SK-N-SH (cell line): ENCODE results near the gene BTLA.

Source experiments
- CHD2 ChIP-seq: fragments of 150-350 bp; IDR thresholded peaks from 2 replicates; pipeline ENCODE4 v1.6.1; 2018; ENCODE audit warnings: low read length; ENCODE audit not compliant: partially characterized antibody
- ELF1 ChIP-seq: IDR thresholded peaks from 2 replicates; pipeline ENCODE4 v1.4.0; 2012
- JUND ChIP-seq: IDR thresholded peaks from 2 replicates; pipeline ENCODE4 v1.4.0; 2012
- RCOR1 ChIP-seq: fragments of 150-350 bp; IDR thresholded peaks from 2 replicates; pipeline ENCODE4 v1.6.1; 2017; ENCODE audit warnings: antibody characterized with exemption, low read length
- RFX5 ChIP-seq: IDR thresholded peaks from 2 replicates; pipeline ENCODE4 v1.6.1; 2012; ENCODE audit warnings: mild to moderate bottlenecking, improper control_type of control experiment, low read length
- RXRA ChIP-seq: IDR thresholded peaks from 2 replicates; pipeline ENCODE4 v1.4.0; 2012; ENCODE audit warnings: low read depth, mild to moderate bottlenecking, borderline replicate concordance
- TAF1 ChIP-seq: IDR thresholded peaks from 2 replicates; pipeline ENCODE4 v1.6.1; 2012; ENCODE audit warnings: low read depth, mild to moderate bottlenecking, low read length, moderate library complexity, borderline replicate concordance
- TEAD4 ChIP-seq: IDR thresholded peaks from 2 replicates; pipeline ENCODE4 v1.4.0; 2012; ENCODE audit warnings: mild to moderate bottlenecking, borderline replicate concordance; ENCODE audit not compliant: insufficient read depth
- YY1 ChIP-seq: IDR thresholded peaks from 2 replicates; pipeline ENCODE4 v1.4.0; 2012; ENCODE audit warnings: low read depth, mild to moderate bottlenecking
- TF ChIP-seq, protein P1 (sequence below): fragments of 200-600 bp; sonication (generic); IDR thresholded peaks from 2 replicates; pipeline ENCODE4 v1.6.1; 2017; ENCODE audit warnings: antibody characterized with exemption, mild to moderate bottlenecking, moderate library complexity
- TF ChIP-seq, protein P2 (sequence below): IDR thresholded peaks from 2 replicates; pipeline ENCODE4 v1.6.1; 2012; ENCODE audit warnings: mild to moderate bottlenecking, low read depth, low read length, moderate library complexity
- TF ChIP-seq, protein P3 (sequence below): IDR thresholded peaks from 2 replicates; pipeline ENCODE4 v1.4.0; 2012; ENCODE audit warnings: low read depth, borderline replicate concordance

DNA sequence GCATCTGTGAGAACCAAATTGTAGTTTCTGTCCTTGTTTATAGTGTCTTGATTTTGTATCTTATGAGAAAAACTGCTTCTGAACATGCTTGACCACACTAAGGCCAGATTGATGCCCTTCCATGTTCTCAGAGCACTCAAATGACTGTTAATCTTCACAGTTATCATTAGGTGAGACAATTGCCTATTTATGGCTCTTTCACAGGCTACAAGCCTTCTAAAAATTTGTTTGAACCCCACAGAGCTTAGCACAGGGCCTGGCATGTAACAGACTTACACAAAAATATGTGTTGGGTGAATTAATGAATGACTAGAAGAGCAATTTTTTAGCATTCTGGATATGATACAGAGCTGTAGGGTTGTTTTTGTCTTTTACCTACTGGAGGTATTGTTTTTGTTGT lies 43.1 kb downstream of the BTLA start:
- TF ChIP-seq, protein P1, sequence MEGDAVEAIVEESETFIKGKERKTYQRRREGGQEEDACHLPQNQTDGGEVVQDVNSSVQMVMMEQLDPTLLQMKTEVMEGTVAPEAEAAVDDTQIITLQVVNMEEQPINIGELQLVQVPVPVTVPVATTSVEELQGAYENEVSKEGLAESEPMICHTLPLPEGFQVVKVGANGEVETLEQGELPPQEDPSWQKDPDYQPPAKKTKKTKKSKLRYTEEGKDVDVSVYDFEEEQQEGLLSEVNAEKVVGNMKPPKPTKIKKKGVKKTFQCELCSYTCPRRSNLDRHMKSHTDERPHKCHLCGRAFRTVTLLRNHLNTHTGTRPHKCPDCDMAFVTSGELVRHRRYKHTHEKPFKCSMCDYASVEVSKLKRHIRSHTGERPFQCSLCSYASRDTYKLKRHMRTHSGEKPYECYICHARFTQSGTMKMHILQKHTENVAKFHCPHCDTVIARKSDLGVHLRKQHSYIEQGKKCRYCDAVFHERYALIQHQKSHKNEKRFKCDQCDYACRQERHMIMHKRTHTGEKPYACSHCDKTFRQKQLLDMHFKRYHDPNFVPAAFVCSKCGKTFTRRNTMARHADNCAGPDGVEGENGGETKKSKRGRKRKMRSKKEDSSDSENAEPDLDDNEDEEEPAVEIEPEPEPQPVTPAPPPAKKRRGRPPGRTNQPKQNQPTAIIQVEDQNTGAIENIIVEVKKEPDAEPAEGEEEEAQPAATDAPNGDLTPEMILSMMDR, result no peak
- TF ChIP-seq ELF1, result no peak
- TF ChIP-seq RCOR1, result no peak
- TF ChIP-seq YY1, result no peak
- no peak for TF ChIP-seq RXRA
- no peak for TF ChIP-seq TAF1
- no peak for TF ChIP-seq CHD2
- TF ChIP-seq, protein P2, sequence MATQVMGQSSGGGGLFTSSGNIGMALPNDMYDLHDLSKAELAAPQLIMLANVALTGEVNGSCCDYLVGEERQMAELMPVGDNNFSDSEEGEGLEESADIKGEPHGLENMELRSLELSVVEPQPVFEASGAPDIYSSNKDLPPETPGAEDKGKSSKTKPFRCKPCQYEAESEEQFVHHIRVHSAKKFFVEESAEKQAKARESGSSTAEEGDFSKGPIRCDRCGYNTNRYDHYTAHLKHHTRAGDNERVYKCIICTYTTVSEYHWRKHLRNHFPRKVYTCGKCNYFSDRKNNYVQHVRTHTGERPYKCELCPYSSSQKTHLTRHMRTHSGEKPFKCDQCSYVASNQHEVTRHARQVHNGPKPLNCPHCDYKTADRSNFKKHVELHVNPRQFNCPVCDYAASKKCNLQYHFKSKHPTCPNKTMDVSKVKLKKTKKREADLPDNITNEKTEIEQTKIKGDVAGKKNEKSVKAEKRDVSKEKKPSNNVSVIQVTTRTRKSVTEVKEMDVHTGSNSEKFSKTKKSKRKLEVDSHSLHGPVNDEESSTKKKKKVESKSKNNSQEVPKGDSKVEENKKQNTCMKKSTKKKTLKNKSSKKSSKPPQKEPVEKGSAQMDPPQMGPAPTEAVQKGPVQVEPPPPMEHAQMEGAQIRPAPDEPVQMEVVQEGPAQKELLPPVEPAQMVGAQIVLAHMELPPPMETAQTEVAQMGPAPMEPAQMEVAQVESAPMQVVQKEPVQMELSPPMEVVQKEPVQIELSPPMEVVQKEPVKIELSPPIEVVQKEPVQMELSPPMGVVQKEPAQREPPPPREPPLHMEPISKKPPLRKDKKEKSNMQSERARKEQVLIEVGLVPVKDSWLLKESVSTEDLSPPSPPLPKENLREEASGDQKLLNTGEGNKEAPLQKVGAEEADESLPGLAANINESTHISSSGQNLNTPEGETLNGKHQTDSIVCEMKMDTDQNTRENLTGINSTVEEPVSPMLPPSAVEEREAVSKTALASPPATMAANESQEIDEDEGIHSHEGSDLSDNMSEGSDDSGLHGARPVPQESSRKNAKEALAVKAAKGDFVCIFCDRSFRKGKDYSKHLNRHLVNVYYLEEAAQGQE, result no peak
- TF ChIP-seq, protein P3, sequence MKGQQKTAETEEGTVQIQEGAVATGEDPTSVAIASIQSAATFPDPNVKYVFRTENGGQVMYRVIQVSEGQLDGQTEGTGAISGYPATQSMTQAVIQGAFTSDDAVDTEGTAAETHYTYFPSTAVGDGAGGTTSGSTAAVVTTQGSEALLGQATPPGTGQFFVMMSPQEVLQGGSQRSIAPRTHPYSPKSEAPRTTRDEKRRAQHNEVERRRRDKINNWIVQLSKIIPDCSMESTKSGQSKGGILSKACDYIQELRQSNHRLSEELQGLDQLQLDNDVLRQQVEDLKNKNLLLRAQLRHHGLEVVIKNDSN, result no peak
- TF ChIP-seq JUND, result no peak
- TF ChIP-seq TEAD4, result no peak
- TF ChIP-seq RFX5, result no peak
